ENCODE data around the gene PPP2R5C. TPM values are rescaled to one million over a fixed set of nuclear protein-coding genes. Genes with fewer than 3 reads are reported as not detected.

PPP2R5C gene
- total and polyA plus RNA-seq, 9 of the 15 experiments (the other 6 are each of a cell fraction or from before 2014, with no cell fraction given), result 284 to 617 (median 395) TPM

- TF ChIP-seq CEBPB (tag; IDR thresholded peaks at IDR 0.05) (peak; percentile 63; the same call in 1 of the 2 replicates), ETV1 (tag; conservative IDR thresholded peaks at IDR 0.05; ENCODE audit: low read depth) (0 out of 2 replicates have a peak, but pooled peaks have one; percentile 9), LEF1 (IDR thresholded peaks at IDR 0.05) (no peak), NFYB (IDR thresholded peaks at IDR 0.05; ENCODE audit: extremely low read depth, insufficient read length) (no peak), JUND (IDR thresholded peaks at IDR 0.05; ENCODE audit: borderline replicate concordance, low read depth, low read length) (peak; percentile 91), JUND (tag; IDR thresholded peaks at IDR 0.05; ENCODE audit: borderline replicate concordance, low read depth, low read length) (peak; percentile 85; the same call in 1 of the 3 replicates), ZNF695 (CRISPR knock-in tag; IDR thresholded peaks at IDR 0.05) (no peak), NELFE (IDR thresholded peaks at IDR 0.05; ENCODE audit: insufficient read depth, insufficient read length) (no peak), CCAR2 (IDR thresholded peaks at IDR 0.05; ENCODE audit: low read depth, low read length) (no peak), SOX6 (IDR thresholded peaks at IDR 0.05) (peak; percentile 53; the same call in 1 of the 2 replicates), RBM39 (optimal IDR thresholded peaks at IDR 0.05; ENCODE audit: low read depth, low read length) (no peak), FOS (IDR thresholded peaks at IDR 0.05; ENCODE audit: extremely low read depth, insufficient read length) (peak; percentile 3), XRCC4 (IDR thresholded peaks at IDR 0.05; ENCODE audit: extremely low read depth, insufficient read depth, insufficient read length) (no peak), NRF1 (conservative IDR thresholded peaks at IDR 0.05 in 1 of 2, IDR thresholded peaks at IDR 0.05 in 1 of 2) (0 out of 4 replicates have a peak, but pooled peaks have one; percentile 16 to 28), NR2C2 (CRISPR knock-in tag; IDR thresholded peaks at IDR 0.05) (no peak), NR2C2 (tag; IDR thresholded peaks at IDR 0.05) (peak; percentile 56), PCBP1 (IDR thresholded peaks at IDR 0.05; ENCODE audit: low read depth, low read length, poor library complexity, severe bottlenecking) (no peak), NFRKB (IDR thresholded peaks at IDR 0.05; ENCODE audit: low read depth) (peak; percentile 53), CBFA2T3 (IDR thresholded peaks at IDR 0.05) (no peak; the same call in 1 of the 2 replicates), KLF6 (CRISPR knock-in tag; IDR thresholded peaks at IDR 0.05; ENCODE audit: borderline replicate concordance) (no peak), ZKSCAN8 (CRISPR knock-in tag; IDR thresholded peaks at IDR 0.05) (no peak), GTF2F1 (IDR thresholded peaks at IDR 0.05; ENCODE audit: low read depth, low read length) (no peak)
- TF ChIP-seq, protein P1, sequence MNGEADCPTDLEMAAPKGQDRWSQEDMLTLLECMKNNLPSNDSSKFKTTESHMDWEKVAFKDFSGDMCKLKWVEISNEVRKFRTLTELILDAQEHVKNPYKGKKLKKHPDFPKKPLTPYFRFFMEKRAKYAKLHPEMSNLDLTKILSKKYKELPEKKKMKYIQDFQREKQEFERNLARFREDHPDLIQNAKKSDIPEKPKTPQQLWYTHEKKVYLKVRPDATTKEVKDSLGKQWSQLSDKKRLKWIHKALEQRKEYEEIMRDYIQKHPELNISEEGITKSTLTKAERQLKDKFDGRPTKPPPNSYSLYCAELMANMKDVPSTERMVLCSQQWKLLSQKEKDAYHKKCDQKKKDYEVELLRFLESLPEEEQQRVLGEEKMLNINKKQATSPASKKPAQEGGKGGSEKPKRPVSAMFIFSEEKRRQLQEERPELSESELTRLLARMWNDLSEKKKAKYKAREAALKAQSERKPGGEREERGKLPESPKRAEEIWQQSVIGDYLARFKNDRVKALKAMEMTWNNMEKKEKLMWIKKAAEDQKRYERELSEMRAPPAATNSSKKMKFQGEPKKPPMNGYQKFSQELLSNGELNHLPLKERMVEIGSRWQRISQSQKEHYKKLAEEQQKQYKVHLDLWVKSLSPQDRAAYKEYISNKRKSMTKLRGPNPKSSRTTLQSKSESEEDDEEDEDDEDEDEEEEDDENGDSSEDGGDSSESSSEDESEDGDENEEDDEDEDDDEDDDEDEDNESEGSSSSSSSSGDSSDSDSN (IDR thresholded peaks at IDR 0.05; ENCODE audit: borderline replicate concordance in 1 of 2, low read depth in 2 of 2, low read length in 2 of 2), result 0 out of 4 replicates have a peak, but pooled peaks of 1 of the 2 experiments have one; percentile 58
Observed at GRCh38 chr14:101731187-101732080, 30.1 kb upstream of the PPP2R5C start (continued).
